ENCODE data around the gene ZNF75A.

DNA sequence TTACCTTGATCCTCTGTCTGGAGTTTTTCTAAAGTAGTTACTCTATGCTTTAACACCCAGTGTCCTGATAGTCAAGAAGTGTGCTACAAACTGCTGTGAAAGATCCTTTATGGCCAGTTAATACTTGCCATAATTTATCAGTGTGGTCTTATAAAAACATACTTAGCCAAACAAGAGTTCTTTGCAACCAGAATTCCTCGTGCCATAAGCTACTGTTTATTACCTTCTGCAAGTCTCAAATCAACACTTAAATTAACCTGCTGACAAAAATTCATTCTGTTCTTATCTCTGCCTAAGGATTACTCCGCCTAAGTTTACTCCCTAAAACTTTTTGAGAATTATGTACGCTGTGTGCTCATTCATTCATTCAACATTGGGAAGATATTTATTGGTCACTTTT, 22.8 kb downstream of the ZNF75A start:
- TF ChIP-seq CTCF (IDR thresholded peaks at IDR 0.05) = no peak
- no peak for TF ChIP-seq POLR2A (IDR thresholded peaks at IDR 0.05)
- TF ChIP-seq POLR2AphosphoS5 (IDR thresholded peaks at IDR 0.05) = no peak

Data from stomach (tissue), 4 donors.